ENCODE data around the gene SRGAP2. TPM values are rescaled to one million over a fixed set of nuclear protein-coding genes. Genes with fewer than 3 reads are reported as not detected.
"Not testable (repeated sequence)": the region's sequence is repeated elsewhere in the genome, so short reads cannot be mapped to it uniquely, and the experiment has no call there.

Gene SRGAP2
- total RNA-seq, 6 experiments from 2014 or later, result 9.8 to 20.0 (median 15.3) TPM

DNA sequence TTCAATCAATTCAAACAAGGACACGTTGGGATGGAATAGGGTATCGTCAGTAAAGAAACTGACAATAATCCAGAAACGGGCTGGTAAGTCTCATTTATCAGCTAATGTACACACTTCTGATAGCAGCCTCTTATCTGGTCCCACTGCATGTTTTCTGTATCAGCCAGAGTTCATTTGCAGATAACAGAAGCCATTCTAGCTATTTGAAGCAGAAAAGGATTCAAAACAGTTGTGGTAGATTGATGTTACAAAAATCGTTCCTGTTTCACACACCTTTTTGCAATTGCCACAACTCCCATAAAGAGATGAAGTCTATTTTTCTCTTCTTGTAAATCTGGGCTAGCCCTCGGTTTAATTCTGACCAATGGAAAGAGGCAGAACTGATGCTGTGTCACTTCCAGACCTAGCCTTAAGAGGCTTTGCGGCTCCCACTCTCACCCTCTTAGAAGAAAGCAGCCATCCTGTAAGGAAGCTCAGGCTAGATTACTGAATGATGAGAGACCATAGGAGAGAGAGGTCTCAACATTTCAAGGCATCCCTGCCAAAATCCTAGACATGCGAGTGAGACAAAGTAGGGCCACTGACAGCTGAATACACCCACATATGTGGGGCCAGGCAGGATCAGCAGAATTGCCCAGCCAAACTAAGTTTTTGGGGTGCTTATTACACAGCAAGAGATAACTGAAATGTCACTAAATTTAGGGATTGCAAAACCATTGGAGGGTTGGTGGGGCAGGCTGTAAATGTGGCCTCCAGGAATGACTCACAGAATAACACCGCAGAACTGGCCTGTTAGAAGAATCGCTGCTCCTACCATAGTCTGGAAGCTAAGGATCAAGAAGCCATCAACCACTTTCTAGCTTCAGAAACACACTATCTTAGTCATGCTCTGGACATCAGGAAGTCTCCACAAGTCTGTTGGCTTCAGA is 25.0 kb upstream of the SRGAP2 start:
- H3K4me3 ChIP-seq; H3K27ac ChIP-seq; intact Hi-C loops (cut with DNase I); ATAC-seq; H3K36me3 ChIP-seq; H3K4me1 ChIP-seq; H3K27me3 ChIP-seq; DNase-seq; H3K9me3 ChIP-seq: not testable (repeated sequence)
- 74% methylated on average over 8 of the region's 9 CpGs for WGBS (ENCODE audit: insufficient coverage, low coverage, low lambda C conversion rate, missing lambda C conversion rate)

- DNase-seq; ATAC-seq; H3K4me3 ChIP-seq; H3K4me1 ChIP-seq; H3K36me3 ChIP-seq; H3K27me3 ChIP-seq; intact Hi-C loops (cut with DNase I); H3K9me3 ChIP-seq; H3K27ac ChIP-seq: not testable (repeated sequence)
Measured at GRCh38 chr1:206179666-206180065, 23.7 kb upstream of the SRGAP2 start.

DNA sequence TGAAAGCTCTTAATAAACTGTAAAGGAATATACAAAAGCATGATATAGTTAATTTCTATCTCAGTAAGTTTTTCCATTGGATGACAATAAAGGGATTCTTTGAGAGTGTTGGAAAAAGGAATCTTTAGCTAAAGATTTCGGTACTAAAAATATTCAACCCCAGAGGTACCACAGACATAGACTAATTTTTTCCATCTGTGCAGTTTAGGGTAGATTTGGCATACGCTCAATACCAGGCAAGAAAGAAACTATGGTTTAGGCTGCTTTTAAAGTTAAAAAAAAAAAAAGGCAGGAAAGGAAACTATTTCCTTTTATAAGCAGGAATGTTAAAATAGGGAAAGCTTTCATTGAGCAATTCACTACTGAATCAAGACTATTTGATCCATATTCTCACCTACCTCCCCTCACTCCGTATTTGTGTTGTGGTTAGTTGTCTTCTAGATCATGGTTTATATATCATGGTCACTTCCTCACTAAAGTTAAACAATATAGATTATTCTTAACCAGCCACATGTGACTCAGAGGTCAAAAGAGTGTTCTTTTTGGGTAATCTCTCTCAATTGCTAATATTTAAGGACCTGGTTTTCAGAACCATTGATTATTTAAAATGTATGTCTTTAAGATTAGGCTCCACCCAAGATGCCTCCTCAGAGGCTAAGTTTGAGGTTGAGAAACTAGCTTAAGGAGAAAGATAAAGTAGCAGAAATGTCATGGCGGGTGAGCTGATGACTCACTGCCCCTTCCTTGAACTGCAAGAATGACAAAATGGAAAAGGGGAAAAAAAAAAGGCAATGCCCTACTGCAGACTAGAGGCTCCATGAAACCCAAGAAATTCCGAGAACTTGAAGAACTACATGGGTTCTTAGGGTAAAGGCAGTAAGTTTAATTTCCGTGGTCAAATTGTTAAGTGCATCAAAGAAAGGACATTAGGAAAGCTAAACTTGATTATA is 20.7 kb upstream of the SRGAP2 start:
- H3K4me3 ChIP-seq; H3K27ac ChIP-seq; H3K36me3 ChIP-seq; H3K9me3 ChIP-seq; intact Hi-C loops (cut with DNase I); H3K27me3 ChIP-seq; H3K4me1 ChIP-seq; DNase-seq: not testable (repeated sequence)
- peak in 1 of 4 donors; percentile 27 for ATAC-seq
- WGBS (ENCODE audit: insufficient coverage, low coverage, low lambda C conversion rate, missing lambda C conversion rate), result 50% methylated on average over 3 of the region's 6 CpGs

DNA sequence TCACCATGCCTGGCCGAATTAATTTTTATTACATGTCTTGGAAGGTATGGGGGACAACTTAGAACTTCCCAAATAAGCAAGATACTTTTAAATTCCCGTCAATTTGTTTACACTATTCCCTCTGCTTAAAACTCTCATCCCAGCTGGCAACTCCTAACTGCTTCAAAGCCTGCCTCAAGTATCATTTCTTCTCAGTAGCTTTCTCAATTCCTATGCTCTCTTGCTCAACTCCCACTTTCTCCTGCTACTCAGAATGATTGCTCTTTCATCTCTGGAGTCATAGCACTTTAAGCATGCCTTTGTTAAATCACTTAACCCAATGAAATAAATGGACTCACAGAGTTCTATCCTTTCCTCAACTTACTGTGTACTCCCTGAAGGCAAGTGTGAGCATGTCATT is 19.6 kb upstream of the SRGAP2 start:
- H3K27me3 ChIP-seq; ATAC-seq; intact Hi-C loops (cut with DNase I); H3K4me3 ChIP-seq; H3K27ac ChIP-seq; H3K9me3 ChIP-seq; H3K36me3 ChIP-seq; H3K4me1 ChIP-seq; DNase-seq: not testable (repeated sequence)
- WGBS (ENCODE audit: insufficient coverage, low coverage, low lambda C conversion rate, missing lambda C conversion rate), result no CpG with 5 or more reads among the region's 2 CpGs

- H3K9me3 ChIP-seq; H3K4me3 ChIP-seq; DNase-seq; H3K4me1 ChIP-seq; ATAC-seq; H3K27ac ChIP-seq; H3K36me3 ChIP-seq; H3K27me3 ChIP-seq; intact Hi-C loops (cut with DNase I): not testable (repeated sequence)
- no CpG with 5 or more reads among the region's 3 CpGs for WGBS (ENCODE audit: insufficient coverage, low coverage, low lambda C conversion rate, missing lambda C conversion rate)
Measured at GRCh38 chr1:206185778-206186177, 17.6 kb upstream of the SRGAP2 start.

DNA sequence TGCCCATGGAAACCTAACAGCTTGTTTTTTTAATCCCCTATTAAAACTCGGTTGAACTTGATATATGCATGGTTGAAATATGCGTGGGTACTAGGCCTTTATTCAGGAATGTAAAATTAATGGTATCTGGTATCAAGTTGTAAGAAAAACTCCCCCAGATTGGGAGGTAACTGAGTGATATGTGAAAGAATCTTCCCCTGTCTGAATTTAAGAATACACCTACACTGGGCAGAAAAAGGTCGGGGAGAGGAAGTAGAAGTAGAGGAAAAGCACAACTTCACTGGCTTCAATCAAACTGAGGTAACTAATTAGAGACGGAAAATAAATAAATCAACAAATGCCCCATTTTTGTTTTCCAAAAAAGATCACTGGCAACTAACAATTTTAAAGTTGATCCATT is 16.5 kb upstream of the SRGAP2 start:
- H3K4me1 ChIP-seq; H3K36me3 ChIP-seq; ATAC-seq; H3K27me3 ChIP-seq; H3K27ac ChIP-seq; intact Hi-C loops (cut with DNase I); H3K9me3 ChIP-seq; H3K4me3 ChIP-seq; DNase-seq: not testable (repeated sequence)
- WGBS (ENCODE audit: insufficient coverage, low coverage, low lambda C conversion rate, missing lambda C conversion rate), result 90% methylated on average over 2 of the region's 4 CpGs

- ATAC-seq; H3K4me1 ChIP-seq; H3K36me3 ChIP-seq; H3K27ac ChIP-seq; DNase-seq; H3K27me3 ChIP-seq; intact Hi-C loops (cut with DNase I); H3K9me3 ChIP-seq; H3K4me3 ChIP-seq: not testable (repeated sequence)
- no CpG with 5 or more reads among the region's 2 CpGs for WGBS (ENCODE audit: insufficient coverage, low coverage, low lambda C conversion rate, missing lambda C conversion rate)
Measured at GRCh38 chr1:206195182-206195581, 8.2 kb upstream of the SRGAP2 start.

- WGBS (ENCODE audit: insufficient coverage, low coverage, low lambda C conversion rate, missing lambda C conversion rate), result 92% methylated on average over 2 of the region's 3 CpGs
- H3K27ac ChIP-seq; ATAC-seq; DNase-seq; H3K27me3 ChIP-seq; H3K36me3 ChIP-seq; intact Hi-C loops (cut with DNase I); H3K4me3 ChIP-seq; H3K4me1 ChIP-seq; H3K9me3 ChIP-seq: not testable (repeated sequence)
Measured at GRCh38 chr1:206196748-206197424, 6.5 kb upstream of the SRGAP2 start.

- intact Hi-C loops (cut with DNase I); H3K4me1 ChIP-seq; H3K9me3 ChIP-seq; H3K36me3 ChIP-seq; H3K27me3 ChIP-seq: not testable (repeated sequence)
- peak; percentile 96 to 99 (median 98) for DNase-seq
- peak; percentile 81 to 91 (median 85) for ATAC-seq
- WGBS (ENCODE audit: insufficient coverage, low coverage, low lambda C conversion rate, missing lambda C conversion rate), result 1% methylated on average over 12 of the region's 36 CpGs
- Histone ChIP-seq H3K27ac (peak within 1 kb of the TSS in 2 of 3 donors; percentile 53 to 56), H3K4me3 (peak within 1 kb of the TSS; percentile 49 to 58 (median 58))
Measured at GRCh38 chr1:206202789-206203363, 465 bp upstream of the SRGAP2 start, which contains the start of gene FAM72A. FAM72A (minus strand) TSS chr1:206202839; CDS start chr1:206202025, 814 bp downstream.

DNA sequence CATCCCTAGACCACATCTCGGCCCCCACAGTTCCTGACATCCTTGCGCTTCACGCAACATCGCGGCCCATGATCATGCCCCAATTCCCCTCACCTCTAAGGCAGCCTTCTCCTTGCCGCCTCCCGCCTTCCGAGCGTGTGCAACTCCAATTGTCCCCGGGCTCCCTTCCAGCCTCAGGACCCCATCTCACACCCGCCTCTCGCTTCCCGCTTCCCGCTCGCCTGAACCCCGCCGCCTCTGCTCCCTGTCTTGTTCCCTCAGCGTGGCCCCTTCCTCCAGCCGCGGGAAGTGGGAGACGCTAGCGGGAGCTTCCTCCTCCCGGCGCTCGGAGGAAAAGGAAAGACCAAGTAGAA is 794 bp downstream of the SRGAP2 start:
- intact Hi-C loops (cut with DNase I); H3K27ac ChIP-seq: not testable (repeated sequence)
- peak overlapping the region in 2 of 3 donors; percentile 21 to 39 for H3K4me3 ChIP-seq

More for the DNA sequence above, 794 bp downstream of the SRGAP2 start:
- no CpG with 5 or more reads among the region's 25 CpGs for WGBS (ENCODE audit: insufficient coverage, low coverage, low lambda C conversion rate, missing lambda C conversion rate)
- H3K27me3 ChIP-seq, H3K9me3 ChIP-seq, ATAC-seq, H3K36me3 ChIP-seq, H3K4me1 ChIP-seq: not testable (repeated sequence)
- DNase-seq, result peak in 2 of 3 donors; percentile 34 to 49

All from right lobe of liver (tissue), 6 donors.